Non-pigmented ciliary epithelial cell (primary cell): ENCODE results near the gene CREB3.
A peak's percentile ranks its signal among the peaks of the same experiment; 100 is the strongest.

Experiments
- DNase-seq: peaks from one replicate; pipeline ENCODE4 v3.0.0-alpha.2; 2010; ENCODE audit warnings: low read depth

The CREB3 gene

DNA sequence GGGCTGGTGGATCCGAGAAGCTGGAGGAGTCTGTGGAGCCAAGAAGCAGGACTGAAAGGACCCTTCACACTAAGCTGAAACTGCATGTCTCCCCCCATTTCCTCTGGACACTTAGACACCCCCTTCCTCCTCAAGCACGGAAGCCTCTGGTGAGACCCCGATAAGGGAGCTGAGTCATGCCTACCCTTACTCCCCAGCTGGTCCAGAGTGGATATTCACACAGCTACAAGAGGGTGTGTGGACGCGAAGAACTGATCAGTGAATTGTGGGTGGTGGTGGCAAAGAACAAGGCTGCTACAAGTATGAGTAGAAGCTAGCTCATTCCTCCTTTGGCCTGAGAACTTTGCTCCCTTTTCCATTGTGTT lies 4.8 kb upstream of the CREB3 start:
- DNase-seq: no peak

DNA sequence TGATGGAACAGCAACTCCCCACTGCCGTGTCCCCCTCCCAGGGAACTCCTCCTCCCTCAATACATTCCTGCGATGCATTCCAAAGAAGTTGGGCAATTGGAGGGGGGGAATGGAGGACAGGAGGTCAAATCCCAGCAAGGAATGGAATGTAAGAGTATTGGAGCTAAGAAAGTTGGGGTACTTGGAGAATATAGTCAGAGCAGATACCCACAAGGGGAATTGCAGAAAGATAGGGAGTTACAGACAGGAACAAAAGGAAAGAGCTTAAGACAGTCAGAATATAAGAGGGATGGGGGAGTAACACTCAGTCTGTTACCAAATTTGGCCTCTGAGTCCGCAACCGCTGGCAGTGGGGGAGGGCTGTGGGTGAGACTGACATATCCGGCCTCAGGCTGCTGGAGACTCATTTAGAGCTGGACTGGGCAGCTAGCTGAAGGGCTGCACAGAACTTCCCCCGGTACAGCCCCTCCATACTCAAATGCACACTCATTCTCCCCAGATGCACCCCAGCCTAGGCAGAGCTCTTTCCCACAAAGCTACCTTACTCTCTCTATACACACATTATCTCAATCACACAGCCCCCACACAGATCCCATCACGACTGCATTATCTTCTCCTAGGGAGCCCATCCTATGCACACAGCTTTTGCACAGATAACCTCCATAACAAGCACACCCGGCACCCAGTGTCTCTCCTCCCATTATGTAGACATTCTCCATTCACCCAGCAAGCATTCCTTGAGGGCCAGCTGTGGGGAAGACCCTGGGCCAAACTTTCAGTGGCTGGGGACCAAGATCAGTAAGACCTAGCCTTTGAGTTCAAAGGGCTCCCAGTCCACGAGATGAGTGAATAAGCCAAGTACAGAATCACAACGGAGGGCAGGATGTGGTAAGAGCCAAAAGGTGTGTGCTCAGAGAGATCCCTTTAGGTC lies 4.2 kb upstream of the CREB3 start:
- no peak for DNase-seq

DNA sequence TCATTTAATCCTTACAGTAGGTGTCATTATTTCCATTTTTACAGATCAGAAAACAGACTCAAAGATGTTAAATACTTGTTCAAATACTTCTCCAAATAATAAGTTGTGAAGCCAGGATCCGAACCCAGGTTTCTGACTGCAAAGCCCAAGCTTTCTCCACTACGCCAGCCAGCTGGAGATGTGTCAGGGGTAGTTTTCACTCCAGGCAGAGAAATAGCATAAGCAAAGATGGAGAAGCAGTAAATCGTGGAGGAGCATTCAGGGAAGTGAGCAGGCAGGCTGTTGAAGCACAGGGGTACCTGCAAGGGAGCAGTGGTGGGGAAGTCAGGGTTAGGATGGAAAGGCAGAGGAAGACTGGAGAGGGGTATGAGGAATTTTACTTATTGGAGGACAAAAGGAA lies 3.4 kb upstream of the CREB3 start:
- no peak for DNase-seq

DNA sequence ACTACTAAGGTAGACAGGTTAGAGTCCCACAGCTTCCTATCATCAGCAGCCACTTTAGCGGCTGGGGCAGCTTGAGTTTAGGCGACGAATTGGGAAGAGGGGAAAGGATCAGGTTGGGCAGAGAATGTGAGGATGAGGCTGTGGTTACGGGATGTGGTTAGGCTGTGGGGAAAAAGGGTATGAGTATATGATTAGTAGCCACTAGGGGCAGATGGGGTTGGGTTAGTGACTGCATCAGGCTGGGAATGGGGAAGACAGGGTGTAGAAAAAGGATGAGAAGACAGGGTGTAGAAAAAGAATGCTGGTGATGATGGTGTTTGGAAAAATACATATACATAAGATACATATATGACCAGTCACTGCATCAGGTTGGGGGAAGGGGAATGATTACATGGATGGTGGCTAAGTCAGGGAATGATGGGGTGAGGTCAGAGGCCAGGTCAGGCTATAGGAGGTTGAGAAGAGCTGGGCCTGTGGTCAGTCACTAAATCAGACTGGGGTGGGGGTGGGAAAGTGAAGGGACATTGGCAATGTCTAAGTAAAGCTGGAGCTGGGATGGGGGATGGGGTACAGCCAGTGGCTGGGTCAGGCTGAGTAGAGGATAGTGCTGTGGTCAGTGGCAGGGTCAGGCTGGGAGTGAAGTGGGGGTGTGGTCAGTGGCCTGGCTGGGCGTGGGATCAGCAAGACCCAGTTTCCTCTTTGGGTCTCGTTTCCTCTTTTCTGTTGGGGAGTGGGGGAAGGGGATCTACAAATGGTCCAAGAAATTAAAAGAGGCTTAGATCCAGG lies 2.6 kb upstream of the CREB3 start:
- peak; percentile 69 for DNase-seq

DNA sequence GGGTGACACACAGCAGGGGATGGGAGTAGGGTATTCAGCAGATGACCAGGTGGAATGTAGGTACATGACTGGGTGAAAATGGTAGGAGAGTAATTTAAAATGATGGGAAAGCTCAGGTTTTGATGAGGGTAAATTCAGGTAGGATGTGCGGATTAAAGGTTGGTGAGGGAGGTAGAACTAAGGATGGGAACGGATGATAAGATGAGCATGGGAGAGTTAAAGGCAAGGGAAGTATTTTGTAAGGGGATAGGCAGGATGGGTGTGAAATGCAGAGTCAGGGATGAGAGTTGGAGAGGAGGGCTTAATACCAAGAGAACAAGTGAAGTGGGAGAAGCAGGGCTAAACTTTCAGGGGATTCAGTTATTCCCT lies 2.0 kb upstream of the CREB3 start:
- no peak for DNase-seq

DNA sequence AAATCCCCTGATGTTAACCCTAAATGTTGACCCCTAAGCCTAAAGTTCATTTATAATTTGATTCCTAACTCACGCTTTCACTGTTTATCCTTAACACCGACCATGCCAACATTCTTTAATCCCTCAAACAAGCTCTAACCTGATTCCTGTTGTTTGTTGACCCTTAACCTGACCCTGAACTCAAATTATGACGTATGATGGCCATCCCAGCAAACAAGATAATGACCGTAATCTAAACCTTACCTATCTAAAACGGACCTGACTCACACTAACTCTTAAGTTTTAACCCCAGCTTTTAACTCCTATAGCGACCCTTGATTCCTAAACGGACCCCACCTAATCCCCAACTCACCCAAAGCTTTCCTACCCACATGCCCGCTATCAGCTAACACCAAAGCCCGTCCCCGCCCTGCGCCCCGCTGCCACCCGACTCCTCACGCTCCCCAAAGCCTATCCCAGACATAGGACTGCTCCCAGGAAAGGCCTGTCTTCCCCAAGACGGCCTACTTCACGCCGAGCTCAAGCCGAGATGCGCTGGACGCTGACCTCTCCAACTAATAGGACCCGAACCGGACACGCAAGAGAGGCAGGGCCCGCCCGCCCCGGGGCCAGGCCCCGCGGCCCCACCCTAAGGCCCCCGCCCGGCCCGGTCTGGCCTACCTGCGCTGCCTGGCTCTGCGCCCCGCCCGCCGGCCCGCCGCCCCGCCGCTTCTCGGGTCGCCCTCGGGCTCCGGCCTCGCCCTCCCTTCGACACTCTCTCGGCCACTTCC lies 866 bp upstream of the CREB3 start:
- no peak for DNase-seq

DNA sequence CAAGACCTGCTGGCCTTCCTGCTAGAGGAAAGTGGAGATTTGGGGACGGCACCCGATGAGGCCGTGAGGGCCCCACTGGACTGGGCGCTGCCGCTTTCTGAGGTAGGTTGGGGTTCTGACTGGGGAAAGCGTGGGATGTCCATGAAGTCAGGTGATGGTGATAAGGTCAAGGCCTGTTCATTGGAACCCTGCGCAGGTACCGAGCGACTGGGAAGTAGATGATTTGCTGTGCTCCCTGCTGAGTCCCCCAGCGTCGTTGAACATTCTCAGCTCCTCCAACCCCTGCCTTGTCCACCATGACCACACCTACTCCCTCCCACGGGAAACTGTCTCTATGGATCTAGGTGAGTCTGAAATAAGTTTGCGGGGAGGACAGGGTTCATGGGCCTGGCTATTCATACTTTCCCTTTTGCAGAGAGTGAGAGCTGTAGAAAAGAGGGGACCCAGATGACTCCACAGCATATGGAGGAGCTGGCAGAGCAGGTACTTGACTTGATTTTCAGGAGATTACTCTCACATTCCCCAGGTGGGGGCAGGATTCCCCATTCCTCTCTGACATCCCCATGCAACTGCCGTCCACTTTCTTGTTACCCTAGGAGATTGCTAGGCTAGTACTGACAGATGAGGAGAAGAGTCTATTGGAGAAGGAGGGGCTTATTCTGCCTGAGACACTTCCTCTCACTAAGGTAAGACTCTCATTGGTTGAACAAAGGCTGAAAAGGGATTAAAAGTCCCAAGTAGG lies 505 bp downstream of the CREB3 start:
- DNase-seq: no peak

DNA sequence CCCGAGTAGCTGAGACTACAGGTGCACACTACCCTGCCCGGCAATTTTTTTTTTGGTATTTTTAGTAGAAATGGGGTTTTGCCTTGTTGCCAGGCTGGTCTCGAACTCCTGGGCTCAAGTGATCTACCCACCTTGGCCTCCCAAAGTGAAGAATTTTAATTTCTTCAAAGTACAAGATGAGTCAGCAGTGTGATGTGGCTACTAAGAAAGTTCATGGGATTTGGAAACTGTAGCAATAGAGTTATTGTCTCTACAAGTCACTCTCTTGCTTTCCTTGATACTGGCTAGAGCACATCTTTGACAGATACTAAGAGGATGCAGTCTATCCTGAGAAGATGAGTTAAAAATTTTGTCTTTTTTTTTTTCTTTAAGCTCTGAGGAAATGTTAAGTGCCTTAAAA lies 1.6 kb downstream of the CREB3 start:
- DNase-seq: no peak

DNA sequence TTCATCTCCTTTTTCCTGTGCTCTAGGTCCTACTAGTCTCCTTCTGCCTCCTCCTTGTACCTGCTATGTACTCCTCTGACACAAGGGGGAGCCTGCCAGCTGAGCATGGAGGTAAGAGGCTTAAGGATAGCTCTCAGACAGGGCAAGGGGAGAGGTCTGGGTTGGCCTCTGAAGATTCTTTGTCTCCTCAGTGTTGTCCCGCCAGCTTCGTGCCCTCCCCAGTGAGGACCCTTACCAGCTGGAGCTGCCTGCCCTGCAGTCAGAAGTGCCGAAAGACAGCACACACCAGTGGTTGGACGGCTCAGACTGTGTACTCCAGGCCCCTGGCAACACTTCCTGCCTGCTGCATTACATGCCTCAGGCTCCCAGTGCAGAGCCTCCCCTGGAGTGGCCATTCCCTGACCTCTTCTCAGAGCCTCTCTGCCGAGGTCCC lies 3.8 kb downstream of the CREB3 start:
- no peak for DNase-seq

DNA sequence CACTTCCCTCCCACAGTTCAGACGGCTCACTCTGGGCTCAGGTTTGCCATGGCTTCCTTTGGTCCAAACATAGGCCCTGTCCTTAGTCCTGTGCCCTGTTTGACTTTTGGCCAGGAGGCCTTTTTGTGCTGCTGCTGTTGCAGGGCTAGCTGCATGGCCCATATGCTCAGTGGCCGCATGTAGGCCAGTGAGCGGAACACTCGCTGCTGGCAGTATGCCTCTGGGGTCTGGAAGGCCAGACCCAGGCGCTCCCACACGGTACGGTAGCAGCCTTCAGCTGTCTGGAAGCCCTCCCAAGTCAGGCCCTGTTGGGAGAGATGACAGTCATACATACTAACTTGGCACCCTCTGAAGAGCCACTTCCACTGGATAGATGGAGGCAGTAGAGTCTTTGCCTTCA lies 4.7 kb downstream of the CREB3 start:
- DNase-seq: no peak

DNA sequence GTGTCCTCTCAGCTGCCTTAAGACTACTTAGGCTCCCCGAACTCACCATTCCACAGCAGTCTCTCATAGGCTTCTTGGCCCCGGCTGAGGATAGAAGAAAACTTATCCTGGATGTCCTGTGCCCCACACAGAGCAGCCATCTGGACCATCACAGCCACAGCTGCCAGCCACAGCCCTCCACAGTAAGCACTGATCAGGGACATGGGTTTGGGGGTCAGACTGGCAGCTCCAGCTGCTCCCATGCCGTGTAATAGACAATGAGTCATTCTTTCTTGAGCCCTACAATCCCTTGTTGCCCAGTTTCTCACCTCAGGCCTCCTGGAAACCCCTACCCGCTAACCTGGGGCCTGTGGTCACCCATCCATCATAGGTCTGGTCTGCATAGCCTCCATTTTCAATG lies 5.7 kb downstream of the CREB3 start:
- DNase-seq: no peak

DNA sequence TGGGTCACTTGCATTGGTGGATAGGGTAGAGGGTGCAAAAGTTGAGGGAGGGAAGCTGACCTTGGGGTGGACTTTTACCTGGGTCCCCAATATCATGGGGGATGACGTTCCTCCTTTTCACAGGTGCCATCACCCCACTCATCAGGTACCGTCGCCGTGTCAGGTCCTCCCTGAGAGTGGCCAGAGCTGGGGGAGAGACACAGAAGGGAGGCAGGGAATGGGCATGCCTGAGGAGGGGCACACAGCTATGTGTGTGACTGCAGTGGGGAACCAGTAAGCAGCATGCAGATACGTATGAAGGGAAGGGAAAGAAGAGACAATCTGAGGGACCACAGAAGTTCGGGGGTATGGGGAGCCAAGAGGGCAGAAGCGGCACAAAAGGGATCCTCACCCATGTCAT lies 6.5 kb downstream of the CREB3 start:
- DNase-seq: no peak

DNA sequence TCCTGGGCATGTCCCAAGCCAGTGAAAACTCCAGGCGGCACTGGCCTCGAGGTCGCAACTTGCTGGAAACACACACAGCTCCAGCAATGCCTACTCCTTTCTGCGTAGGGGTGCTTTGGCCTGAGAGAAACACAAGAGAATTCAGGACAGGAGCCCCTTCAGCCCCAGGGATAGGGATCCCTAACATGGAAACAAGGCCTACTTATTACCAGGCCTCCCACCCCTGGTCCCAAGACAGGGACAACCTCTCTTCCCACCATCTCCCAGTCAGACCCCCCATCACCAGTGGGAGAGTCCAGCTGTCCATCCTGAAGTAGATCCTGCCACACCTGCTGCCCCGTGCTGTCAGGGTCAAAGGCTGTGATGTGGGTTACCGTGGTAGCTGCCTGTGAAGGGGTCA lies 7.8 kb downstream of the CREB3 start:
- no peak for DNase-seq

DNA sequence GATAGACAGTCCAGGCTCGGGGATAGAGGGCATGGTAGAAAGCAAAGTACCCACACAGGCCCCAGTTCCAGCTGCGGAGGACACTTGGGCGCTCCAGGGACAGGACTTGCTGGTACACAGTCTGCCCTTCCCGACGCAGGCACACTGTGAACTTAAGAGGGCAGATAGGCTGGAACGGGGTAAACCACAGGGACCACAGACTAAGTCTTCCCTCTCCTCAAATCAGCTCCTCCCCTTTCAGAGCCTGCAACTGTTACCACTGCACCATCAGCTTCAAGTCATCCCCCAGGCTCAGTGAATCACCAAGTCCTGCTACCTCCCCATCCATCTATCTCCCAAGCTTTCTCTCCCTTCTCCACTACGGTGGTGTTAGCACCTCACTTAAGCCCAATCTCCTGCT lies 9.3 kb downstream of the CREB3 start:
- no peak for DNase-seq

DNA sequence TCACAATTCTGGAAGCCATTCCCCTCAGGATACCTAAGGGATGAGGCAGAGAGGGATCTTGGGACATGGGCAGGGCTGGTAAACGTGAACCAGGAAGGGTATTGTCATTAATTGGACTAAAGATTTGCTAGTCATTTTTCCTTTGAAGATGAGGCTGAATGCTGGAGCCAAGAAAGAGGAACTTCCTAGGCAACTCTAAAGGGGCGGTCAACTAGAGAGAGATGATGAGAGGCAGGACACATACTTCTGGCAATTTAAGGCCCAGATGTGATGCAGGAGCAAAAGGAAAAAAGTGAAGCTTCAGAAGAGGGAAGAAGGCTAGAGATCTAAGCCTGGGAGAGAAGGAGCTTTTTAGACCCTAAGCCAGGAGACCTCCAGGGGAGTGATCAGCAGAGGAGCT lies 11.0 kb downstream of the CREB3 start:
- DNase-seq: no peak

DNA sequence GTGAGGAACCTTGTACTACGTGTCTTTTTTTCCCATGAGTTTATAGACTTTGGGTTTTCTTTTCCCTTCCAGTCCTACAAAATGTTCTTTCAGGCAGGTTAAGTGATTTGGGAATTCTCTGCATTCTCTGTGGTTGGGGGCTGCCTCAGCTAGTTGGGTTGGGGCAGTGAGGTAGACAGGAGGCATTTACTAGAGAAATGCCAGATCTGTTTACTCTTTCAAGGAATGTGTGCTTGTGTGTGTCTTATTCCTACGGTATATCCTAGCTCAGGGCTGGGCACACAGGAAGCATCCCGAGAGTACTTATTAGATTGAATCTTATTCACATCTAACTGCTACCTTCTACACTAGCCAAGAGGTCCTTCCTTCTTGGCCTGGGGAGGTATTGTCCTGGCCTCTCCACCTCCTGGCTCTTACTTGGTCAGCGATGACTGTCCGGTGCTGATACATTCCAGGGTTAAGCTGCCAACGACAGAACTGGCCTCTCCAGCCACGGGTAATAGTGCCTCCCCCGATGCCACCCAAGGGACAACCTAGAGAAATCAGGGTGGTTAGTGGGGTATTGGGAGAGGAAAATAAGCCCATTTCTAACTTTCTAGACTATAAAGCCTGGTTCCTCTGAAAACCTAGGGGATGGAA lies 11.5 kb downstream of the CREB3 start:
- no peak for DNase-seq

DNA sequence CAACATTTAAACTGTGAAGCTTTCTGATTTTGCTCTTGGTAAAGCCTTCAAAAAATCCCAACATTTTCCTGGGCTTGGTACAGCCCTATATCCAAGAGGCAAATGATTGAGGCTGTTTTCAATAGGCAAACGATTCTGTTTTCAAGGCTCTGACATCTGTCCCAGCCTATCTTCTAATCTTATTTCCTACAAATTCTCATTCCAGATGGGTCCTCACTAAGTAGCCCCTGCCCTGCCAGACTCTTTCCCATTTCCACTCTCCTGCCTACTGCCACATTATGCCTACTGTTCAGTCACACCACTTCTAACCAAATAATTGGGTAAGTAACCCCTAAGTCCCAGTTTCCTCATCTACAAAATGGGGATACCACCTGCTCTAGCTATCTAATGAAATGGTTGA lies 13.1 kb downstream of the CREB3 start:
- DNase-seq: no peak

DNA sequence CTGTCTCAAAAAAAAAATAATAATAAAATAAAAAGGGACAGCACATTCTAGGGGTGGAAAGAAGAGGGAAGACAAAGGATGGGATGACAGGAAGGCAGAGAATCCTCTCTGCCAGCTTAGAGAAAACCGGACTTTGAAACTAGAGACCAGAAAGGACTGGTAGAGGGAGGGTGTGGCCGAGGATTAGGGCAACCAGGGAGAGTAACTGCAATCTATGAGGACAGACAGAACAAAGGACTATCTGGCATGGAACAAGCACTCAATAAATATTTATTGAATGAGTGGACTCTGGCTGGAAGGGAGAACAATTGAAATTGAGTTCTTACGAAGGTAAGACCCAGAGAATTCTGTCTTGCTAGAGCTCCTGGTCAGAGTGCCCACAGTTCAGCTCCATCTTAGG lies 14.1 kb downstream of the CREB3 start:
- DNase-seq: no peak

DNA sequence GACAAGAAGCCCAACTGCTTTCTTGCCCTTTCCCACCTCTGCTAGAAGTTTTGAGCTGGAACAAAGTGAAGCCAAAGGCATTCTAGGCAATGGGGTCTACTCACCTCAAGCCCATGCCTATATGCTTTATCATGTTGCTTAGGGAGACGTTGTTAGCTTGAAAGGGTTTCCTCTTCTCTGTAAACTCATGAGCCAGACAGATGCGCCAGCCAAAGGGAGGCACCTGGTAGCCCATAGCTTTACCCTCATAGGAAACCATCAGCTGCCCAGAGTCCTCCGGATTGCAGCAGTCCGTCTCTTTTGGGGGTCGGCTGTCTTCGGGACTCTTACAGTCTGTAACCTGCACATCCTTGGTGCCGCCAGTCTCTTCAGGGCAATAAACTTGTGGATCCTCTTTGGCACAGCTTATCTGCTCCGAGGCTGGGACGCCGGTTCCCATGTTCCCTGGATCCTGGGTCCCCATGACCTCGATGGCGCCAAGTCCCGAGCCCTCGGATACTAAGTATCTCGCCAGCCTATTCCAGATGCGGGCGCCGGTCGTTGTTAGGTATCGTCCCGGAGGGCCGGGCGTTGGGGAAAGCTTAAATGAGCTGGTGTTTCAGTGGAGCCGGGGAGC lies 15.9 kb downstream of the CREB3 start:
- no peak for DNase-seq

DNA sequence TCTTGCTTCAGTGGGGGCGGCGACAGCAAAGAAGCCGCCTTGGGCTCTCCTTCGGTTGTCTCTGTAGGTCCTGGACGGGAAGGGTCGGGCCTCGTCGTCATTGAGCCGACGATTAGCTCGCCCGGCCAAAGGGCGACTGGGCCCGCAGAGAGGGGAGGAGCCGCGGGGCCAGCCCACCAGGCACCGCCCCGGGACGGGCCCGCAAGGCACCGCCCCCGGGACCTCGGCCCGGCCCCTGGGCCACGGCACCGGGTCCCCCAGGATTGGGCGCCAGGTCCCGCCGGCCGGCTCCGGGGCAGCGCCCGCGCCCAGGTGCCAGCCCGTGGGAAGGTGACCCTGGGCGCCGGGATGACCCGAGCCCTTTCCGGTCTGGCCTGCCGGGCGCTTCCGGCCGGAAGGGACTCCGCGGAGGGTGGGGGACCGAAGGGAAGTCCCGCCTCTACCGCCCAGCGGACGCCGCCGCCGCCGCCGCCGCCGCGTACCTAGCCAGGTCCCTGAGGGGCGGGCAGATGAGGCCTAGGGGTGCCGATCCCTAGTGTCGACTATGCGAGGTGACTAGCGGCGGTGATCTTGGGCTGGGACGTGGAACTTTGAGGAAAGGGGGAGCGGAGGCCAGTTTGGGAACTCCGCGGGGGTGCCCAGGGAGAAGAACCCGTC lies 16.5 kb downstream of the CREB3 start, which contains the start of the genes GBA2 and RGP1:
TSS of gene GBA2 (minus strand) at position 371 of the 657 bp plus-strand sequence. CDS start 524 bp downstream, outside the sequence.
TSS of gene RGP1 (plus strand) at position 430 of the 657 bp plus-strand sequence. CDS start 469 bp downstream, outside the sequence.
- no peak for DNase-seq
